Parathyroid adenoma (tissue), 2 donors: Measurements from ENCODE around the gene DPYD.

ENCODE experiments used
- H2AFZ ChIP-seq: fragments of 300-600 bp; sonication (generic); one replicate; pipeline ENCODE4 v1.7.0; 2017; ENCODE audit warnings: antibody characterized with exemption, mild to moderate bottlenecking
- H3K27ac ChIP-seq: fragments of 300-600 bp; sonication (generic); one replicate; pipeline ENCODE4 v1.7.0; 2017
- H3K27me3 ChIP-seq: fragments of 300-600 bp; sonication (generic); one replicate; pipeline ENCODE4 v1.7.0; 2017; ENCODE audit warnings: low read length; ENCODE audit not compliant: control insufficient read depth, insufficient read depth
- H3K36me3 ChIP-seq: fragments of 300-600 bp; sonication (generic); one replicate; pipeline ENCODE4 v1.7.0; 2017; ENCODE audit warnings: low read length; ENCODE audit not compliant: control insufficient read depth, insufficient read depth
- H3K4me1 ChIP-seq: fragments of 300-600 bp; sonication (generic); one replicate; pipeline ENCODE4 v1.7.0; 2017; ENCODE audit warnings: control low read depth
- H3K4me2 ChIP-seq: fragments of 300-600 bp; sonication (generic); one replicate; pipeline ENCODE4 v1.7.0; 2017; ENCODE audit warnings: low read length
- H3K4me3 ChIP-seq: fragments of 300-600 bp; sonication (generic); one replicate; pipeline ENCODE4 v1.7.0; 2017; ENCODE audit warnings: low read depth, low read length
- H3K79me2 ChIP-seq: fragments of 300-600 bp; sonication (generic); one replicate; pipeline ENCODE4 v1.7.0; 2017; ENCODE audit warnings: control low read depth
- H3K9ac ChIP-seq: fragments of 300-600 bp; sonication (generic); one replicate; pipeline ENCODE4 v1.7.0; 2017; ENCODE audit warnings: mild to moderate bottlenecking
- H3K9me3 ChIP-seq: fragments of 300-600 bp; sonication (generic); one replicate; pipeline ENCODE4 v1.7.0; 2017; ENCODE audit warnings: low read length; ENCODE audit not compliant: control insufficient read depth
- CTCF ChIP-seq: fragments of 300-600 bp; sonication (generic); IDR thresholded peaks from one replicate; pipeline ENCODE4 v1.7.0; 2017; ENCODE audit warnings: antibody characterized with exemption, mild to moderate bottlenecking
- donor health status: primary hyperparathyroidism.

Gene DPYD

GRCh38 chr1:97168056-97168455 lies 752.8 kb downstream of the DPYD start:
- Histone ChIP-seq H3K9me3 (no peaks in the 10 kb centered on the region), H3K36me3 (no peaks in the 10 kb centered on the region)

GRCh38 chr1:97167246-97167645 lies 753.6 kb downstream of the DPYD start:
- no peaks in the 10 kb centered on the region for H3K9me3 ChIP-seq
- no peaks in the 10 kb centered on the region for H3K27me3 ChIP-seq
- no peak overlapping the region for H3K4me3 ChIP-seq
- H3K27ac ChIP-seq = no peak overlapping the region
- no peak overlapping the region for H2AFZ ChIP-seq
- H3K9ac ChIP-seq = no peak overlapping the region
- no peak for TF ChIP-seq CTCF
- H3K4me1 ChIP-seq = no peaks in the 10 kb centered on the region
- H3K4me2 ChIP-seq = no peak overlapping the region
- H3K36me3 ChIP-seq = no peaks in the 10 kb centered on the region
- H3K79me2 ChIP-seq = no peaks in the 10 kb centered on the region

More at GRCh38 chr1:97168056-97168455, 752.8 kb downstream of the DPYD start:
- Histone ChIP-seq H3K27ac (no peak overlapping the region), H3K4me2 (no peak overlapping the region), H3K27me3 (no peaks in the 10 kb centered on the region), H3K4me1 (no peaks in the 10 kb centered on the region), H3K79me2 (no peaks in the 10 kb centered on the region), H2AFZ (no peak overlapping the region), H3K9ac (no peak overlapping the region), H3K4me3 (no peak overlapping the region)
- no peak for TF ChIP-seq CTCF

GRCh38 chr1:97166626-97167025 lies 754.2 kb downstream of the DPYD start:
- no peak overlapping the region for H3K9ac ChIP-seq
- H3K79me2 ChIP-seq = no peaks in the 10 kb centered on the region
- H3K27ac ChIP-seq = no peak overlapping the region
- H3K4me2 ChIP-seq = no peak overlapping the region
- H3K4me1 ChIP-seq = no peaks in the 10 kb centered on the region
- H3K9me3 ChIP-seq = no peaks in the 10 kb centered on the region
- H2AFZ ChIP-seq = no peak overlapping the region
- no peaks in the 10 kb centered on the region for H3K36me3 ChIP-seq
- no peak for TF ChIP-seq CTCF
- no peak overlapping the region for H3K4me3 ChIP-seq
- no peaks in the 10 kb centered on the region for H3K27me3 ChIP-seq

- H3K4me2 ChIP-seq = no peak overlapping the region
- H3K4me3 ChIP-seq = no peak overlapping the region
- H3K9me3 ChIP-seq = no peaks in the 10 kb centered on the region
- no peaks in the 10 kb centered on the region for H3K79me2 ChIP-seq
- H3K36me3 ChIP-seq = no peaks in the 10 kb centered on the region
- no peak for TF ChIP-seq CTCF
- H2AFZ ChIP-seq = no peak overlapping the region
- H3K9ac ChIP-seq = no peak overlapping the region
- H3K27me3 ChIP-seq = no peaks in the 10 kb centered on the region
- H3K4me1 ChIP-seq = no peaks in the 10 kb centered on the region
- no peak overlapping the region for H3K27ac ChIP-seq
Measured at GRCh38 chr1:97164276-97164639, 756.6 kb downstream of the DPYD start.

- H3K9ac ChIP-seq = no peak overlapping the region
- H3K9me3 ChIP-seq = no peaks in the 10 kb centered on the region
- no peaks in the 10 kb centered on the region for H3K79me2 ChIP-seq
- no peak overlapping the region for H3K27ac ChIP-seq
- no peak overlapping the region for H2AFZ ChIP-seq
- H3K4me2 ChIP-seq = no peak overlapping the region
- TF ChIP-seq CTCF = no peak
- no peaks in the 10 kb centered on the region for H3K4me1 ChIP-seq
- H3K36me3 ChIP-seq = no peaks in the 10 kb centered on the region
- H3K27me3 ChIP-seq = no peaks in the 10 kb centered on the region
- H3K4me3 ChIP-seq = no peak overlapping the region
Measured at GRCh38 chr1:97163591-97164275, 757.1 kb downstream of the DPYD start.
